K562 (cell line): ENCODE measurements around the gene RORC.
"Not testable (repeated sequence)": the region's sequence is repeated elsewhere in the genome, so short reads cannot be mapped to it uniquely, and the experiment has no call there.

Experiments used
- CTCF ChIP-seq, 3 experiments: IDR thresholded peaks in 2 of 3; conservative IDR thresholded peaks in 1 of 3; 2 replicates each; pipeline ENCODE4 v1.5.1; 2011 to 2012; ENCODE audit warnings: low read length in 3 of 3, mild to moderate bottlenecking in 3 of 3, control low read depth in 2 of 3, improper control_type of control experiment in 1 of 3, inconsistent platforms in 1 of 3, low read depth in 1 of 3, mixed read lengths in 1 of 3, moderate library complexity in 1 of 3; ENCODE audit not compliant: insufficient read depth in 2 of 3
- DPF2 ChIP-seq: fragments of 450-650 bp; IDR thresholded peaks from 2 replicates; pipeline ENCODE4 v1.6.1; 2016
- FOXK1 ChIP-seq: sonication (generic); formaldehyde crosslinking; IDR thresholded peaks from 2 replicates; pipeline ENCODE4 v1.8.0; 2022; ENCODE audit warnings: missing genetic modification reagents, mild to moderate bottlenecking, borderline replicate concordance
- HNRNPLL ChIP-seq: fragments of 200-400 bp; formaldehyde crosslinking; IDR thresholded peaks from 2 replicates; pipeline ENCODE4 v1.6.1; 2017; ENCODE audit warnings: low read length, low read depth, mild to moderate bottlenecking; ENCODE audit not compliant: poor library complexity, severe bottlenecking
- HNRNPUL1 ChIP-seq: fragments of 200-400 bp; formaldehyde crosslinking; IDR thresholded peaks from 2 replicates; pipeline ENCODE4 v1.6.1; 2017; ENCODE audit warnings: low read length
- JUND ChIP-seq, 2 experiments: IDR thresholded peaks; 2 replicates in 1 of 2; 3 replicates in 1 of 2; pipeline ENCODE4 v1.6.1; 2011; ENCODE audit warnings: borderline replicate concordance in 2 of 2, low read depth in 2 of 2, low read length in 2 of 2, improper control_type of control experiment in 1 of 2, missing biosample characterization in 1 of 2, missing genetic modification characterization in 1 of 2, missing genetic modification reagents in 1 of 2
- MXI1 ChIP-seq: IDR thresholded peaks from 2 replicates; pipeline ENCODE4 v1.6.1; 2011; ENCODE audit warnings: low read depth, mild to moderate bottlenecking, improper control_type of control experiment, low read length
- NFYB ChIP-seq: IDR thresholded peaks from 2 replicates; pipeline ENCODE4 v1.6.1; 2011; ENCODE audit warnings: mild to moderate bottlenecking, moderate library complexity; ENCODE audit not compliant: insufficient read length; ENCODE audit errors: extremely low read depth
- RFX1 ChIP-seq: fragments of 450-650 bp; IDR thresholded peaks from 2 replicates; pipeline ENCODE4 v1.6.1; 2016; ENCODE audit warnings: mild to moderate bottlenecking, moderate library complexity
- THRA ChIP-seq: fragments of 450-650 bp; IDR thresholded peaks from 2 replicates; pipeline ENCODE4 v1.6.1; 2017; ENCODE audit warnings: mild to moderate bottlenecking, moderate library complexity
- ZBTB40 ChIP-seq, 2 experiments: fragments of 450-650 bp in 1 of 2; sonication (generic) in 1 of 2; formaldehyde crosslinking in 1 of 2; IDR thresholded peaks; 2 replicates each; pipeline versions ENCODE4 v1.7.1 to v1.9.0; 2016 to 2022; ENCODE audit warnings: inconsistent platforms in 1 of 2, mild to moderate bottlenecking in 1 of 2, missing genetic modification reagents in 1 of 2
- ZZZ3 ChIP-seq: fragments of 450-650 bp; IDR thresholded peaks from 2 replicates; pipeline ENCODE4 v1.6.1; 2016; ENCODE audit warnings: antibody characterized with exemption, mild to moderate bottlenecking, moderate library complexity

- not testable (repeated sequence) for TF ChIP-seq HNRNPLL; ZBTB40 (IDR thresholded peaks at IDR 0.05); ZBTB40 (CRISPR knock-in tag; IDR thresholded peaks at IDR 0.05); RFX1; FOXK1 (CRISPR knock-in tag); ZZZ3; HNRNPUL1; THRA; NFYB; CTCF (IDR thresholded peaks at IDR 0.05 in 2 of 3, conservative IDR thresholded peaks at IDR 0.05 in 1 of 3; ENCODE audit: insufficient read depth in 2 of 3, low read depth in 1 of 3, low read length in 3 of 3); MXI1; JUND (IDR thresholded peaks at IDR 0.05; ENCODE audit: borderline replicate concordance, low read depth, low read length); JUND (tag; IDR thresholded peaks at IDR 0.05; ENCODE audit: borderline replicate concordance, low read depth, low read length); DPF2
Observed at GRCh38 chr1:151780736-151781135, 50.9 kb downstream of the RORC start.
